Daoy (cell line): ENCODE results near the gene CPE. TPM values are rescaled to one million over a fixed set of nuclear protein-coding genes. Genes with fewer than 3 reads are reported as not detected.

Experiments
- total RNA-seq: library from RNA; depleted of rRNA; stranded (reverse); fragments of >200 nt; shearing (Covaris generic); gene quantifications from 2 replicates; pipeline ENCODE4 v1.2.3, GENCODE V29; 2014; rRNA removed

Gene CPE
- total RNA-seq, 1 experiment from 2014 or later, result 9.8 TPM

Other genes starting within 250 kb of the CPE start
- 5.6 and 11.8 TPM in 2 replicates for gene KLHL2, start 171.4 kb upstream of the CPE start, total RNA-seq
- 41.6 and 41.8 TPM in 2 replicates for gene MSMO1, start 51.3 kb upstream of the CPE start, total RNA-seq